Loucy (cell line): ENCODE data around the gene ALPK3.

Source experiments
- EZH2phosphoT487 ChIP-seq: fragments of 200-600 bp; IDR thresholded peaks from 2 replicates; pipeline ENCODE4 v1.6.1; 2018; ENCODE audit warnings: antibody characterized with exemption, mild to moderate bottlenecking, moderate library complexity, borderline replicate concordance
- TF ChIP-seq, protein P1 (sequence below): fragments of 200-600 bp; sonication (generic); conservative IDR thresholded peaks from 2 replicates; pipeline ENCODE4 v1.5.1; 2014; ENCODE audit warnings: mild to moderate bottlenecking, antibody characterized with exemption, low read length

- TF ChIP-seq, protein P1, sequence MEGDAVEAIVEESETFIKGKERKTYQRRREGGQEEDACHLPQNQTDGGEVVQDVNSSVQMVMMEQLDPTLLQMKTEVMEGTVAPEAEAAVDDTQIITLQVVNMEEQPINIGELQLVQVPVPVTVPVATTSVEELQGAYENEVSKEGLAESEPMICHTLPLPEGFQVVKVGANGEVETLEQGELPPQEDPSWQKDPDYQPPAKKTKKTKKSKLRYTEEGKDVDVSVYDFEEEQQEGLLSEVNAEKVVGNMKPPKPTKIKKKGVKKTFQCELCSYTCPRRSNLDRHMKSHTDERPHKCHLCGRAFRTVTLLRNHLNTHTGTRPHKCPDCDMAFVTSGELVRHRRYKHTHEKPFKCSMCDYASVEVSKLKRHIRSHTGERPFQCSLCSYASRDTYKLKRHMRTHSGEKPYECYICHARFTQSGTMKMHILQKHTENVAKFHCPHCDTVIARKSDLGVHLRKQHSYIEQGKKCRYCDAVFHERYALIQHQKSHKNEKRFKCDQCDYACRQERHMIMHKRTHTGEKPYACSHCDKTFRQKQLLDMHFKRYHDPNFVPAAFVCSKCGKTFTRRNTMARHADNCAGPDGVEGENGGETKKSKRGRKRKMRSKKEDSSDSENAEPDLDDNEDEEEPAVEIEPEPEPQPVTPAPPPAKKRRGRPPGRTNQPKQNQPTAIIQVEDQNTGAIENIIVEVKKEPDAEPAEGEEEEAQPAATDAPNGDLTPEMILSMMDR, result no peak
- TF ChIP-seq EZH2phosphoT487, result no peak
Observed at GRCh38 chr15:84788500-84788899, 28.7 kb upstream of the ALPK3 start.
